MM.1S (cell line): ENCODE measurements around the gene FXYD7.
"Not testable (repeated sequence)": the region's sequence is repeated elsewhere in the genome, so short reads cannot be mapped to it uniquely, and the experiment has no call there.

ENCODE experiments used
- DNase-seq: peaks from one replicate; pipeline ENCODE4 v3.0.0-alpha.2; 2015
- H2AFZ ChIP-seq: fragments of 300-600 bp; sonication (generic); 2 replicates; pipeline ENCODE4 v1.6.0; 2016; ENCODE audit warnings: antibody characterized with exemption, low read length
- H3F3A ChIP-seq: fragments of 300-600 bp; sonication (generic); 2 replicates; pipeline ENCODE4 v1.6.1; 2016; ENCODE audit warnings: mild to moderate bottlenecking, antibody characterized with exemption, low read length, moderate library complexity, mixed read lengths; ENCODE audit not compliant: insufficient read depth
- H3K27ac ChIP-seq: fragments of 300-600 bp; sonication (generic); 2 replicates; pipeline ENCODE4 v1.5.1; 2016; ENCODE audit warnings: mild to moderate bottlenecking, low read length
- H3K27me3 ChIP-seq: fragments of 300-600 bp; sonication (generic); replicated peaks from 2 replicates; pipeline ENCODE4 v1.6.0; 2016; ENCODE audit warnings: low read length; ENCODE audit not compliant: insufficient read depth
- H3K36me3 ChIP-seq: fragments of 300-600 bp; sonication (generic); replicated peaks from 2 replicates; pipeline ENCODE4 v1.6.1; 2016; ENCODE audit warnings: mild to moderate bottlenecking, low read length, mixed read lengths; ENCODE audit not compliant: insufficient read depth
- H3K4me1 ChIP-seq: fragments of 300-600 bp; sonication (generic); 2 replicates; pipeline ENCODE4 v1.6.1; 2016; ENCODE audit warnings: low read length, mixed read lengths
- H3K4me2 ChIP-seq: fragments of 300-600 bp; sonication (generic); 2 replicates; pipeline ENCODE4 v1.6.0; 2016; ENCODE audit warnings: low read depth, low read length
- H3K4me3 ChIP-seq: fragments of 300-600 bp; sonication (generic); 2 replicates; pipeline ENCODE4 v1.5.1; 2016; ENCODE audit warnings: low read length, mixed read lengths
- H3K79me2 ChIP-seq: fragments of 300-600 bp; sonication (generic); 2 replicates; pipeline ENCODE4 v1.6.1; 2016; ENCODE audit warnings: mixed run types, low read length, mixed read lengths
- H3K9ac ChIP-seq: fragments of 300-600 bp; sonication (generic); 2 replicates; pipeline ENCODE4 v1.6.1; 2016; ENCODE audit warnings: low read length, mixed read lengths
- H3K9me2 ChIP-seq: fragments of 300-600 bp; sonication (generic); replicated peaks from 2 replicates; pipeline ENCODE4 v1.6.1; 2016; ENCODE audit warnings: mild to moderate bottlenecking, low read length, mixed read lengths; ENCODE audit not compliant: insufficient read depth
- H3K9me3 ChIP-seq: fragments of 300-600 bp; sonication (generic); replicated peaks from 2 replicates; pipeline ENCODE4 v1.6.1; 2016; ENCODE audit warnings: mild to moderate bottlenecking, low read length, mixed read lengths; ENCODE audit not compliant: insufficient read depth
- H4K20me1 ChIP-seq: fragments of 300-600 bp; sonication (generic); 2 replicates; pipeline ENCODE4 v1.6.1; 2016; ENCODE audit warnings: mild to moderate bottlenecking, low read length, moderate library complexity, mixed read lengths; ENCODE audit not compliant: insufficient read depth
- CTCF ChIP-seq: fragments of 300-600 bp; sonication (generic); IDR thresholded peaks from 2 replicates; pipeline ENCODE4 v1.5.1; 2016; ENCODE audit warnings: antibody characterized with exemption, low read length, mixed read lengths
- EZH2 ChIP-seq: fragments of 300-600 bp; sonication (generic); optimal IDR thresholded peaks from 2 replicates; pipeline ENCODE3; 2017; ENCODE audit warnings: low read depth, mild to moderate bottlenecking, antibody characterized with exemption, low read length, mixed read lengths
- EZH2phosphoT487 ChIP-seq: fragments of 300-600 bp; sonication (generic); IDR thresholded peaks from 2 replicates; pipeline ENCODE4 v1.6.1; 2018; ENCODE audit warnings: antibody characterized with exemption, low read length

FXYD7 gene

GRCh38 chr19:35128398-35129057, 14.5 kb upstream of the FXYD7 start:
- Histone ChIP-seq H3K9me3 (no peaks in the 10 kb centered on the region), H3K4me1 (peaks cover 7% of the 10 kb centered on the region), H3K27me3 (peaks cover 57% of the 10 kb centered on the region), H3K36me3 (no peaks in the 10 kb centered on the region), H2AFZ (no peak overlapping the region), H4K20me1 (no peaks in the 10 kb centered on the region), H3K9ac (no peak overlapping the region), H3K9me2 (no peaks in the 10 kb centered on the region), H3K4me2 (no peak overlapping the region), H3K79me2 (no peaks in the 10 kb centered on the region), H3F3A (no peaks in the 10 kb centered on the region), H3K27ac (no peak overlapping the region), H3K4me3 (no peak overlapping the region)
- TF ChIP-seq EZH2 (no peak), EZH2phosphoT487 (no peak), CTCF (no peak)
- no peak for DNase-seq

GRCh38 chr19:35129724-35130274, 13.3 kb upstream of the FXYD7 start:
- not testable (repeated sequence) for H2AFZ ChIP-seq, H3K9ac ChIP-seq, H3K4me3 ChIP-seq, H3K4me2 ChIP-seq, H3K9me2 ChIP-seq, H3K79me2 ChIP-seq, DNase-seq, H4K20me1 ChIP-seq, H3K4me1 ChIP-seq, H3K9me3 ChIP-seq, H3K36me3 ChIP-seq, H3F3A ChIP-seq, H3K27ac ChIP-seq
- peaks cover 59% of the 10 kb centered on the region for H3K27me3 ChIP-seq

GRCh38 chr19:35130761-35131720, 12.0 kb upstream of the FXYD7 start:
- Histone ChIP-seq H2AFZ (no peak overlapping the region), H3K9me2 (no peaks in the 10 kb centered on the region), H3K4me3 (no peak overlapping the region), H4K20me1 (no peaks in the 10 kb centered on the region), H3K36me3 (no peaks in the 10 kb centered on the region), H3K79me2 (no peaks in the 10 kb centered on the region), H3F3A (no peaks in the 10 kb centered on the region), H3K4me1 (0 out of 2 replicates have a peak, but pooled peaks cover 8% of the 10 kb centered on the region), H3K27ac (no peak overlapping the region), H3K27me3 (peaks cover 61% of the 10 kb centered on the region), H3K4me2 (no peak overlapping the region), H3K9ac (no peak overlapping the region), H3K9me3 (no peaks in the 10 kb centered on the region)
- DNase-seq = no peak
- TF ChIP-seq EZH2 = no peak
- no peak for TF ChIP-seq EZH2phosphoT487
- TF ChIP-seq CTCF = no peak
